ENCODE results near the gene GPR107.
A peak's percentile ranks its signal among the peaks of the same experiment; 100 is the strongest.
"Not testable (repeated sequence)": the region's sequence is repeated elsewhere in the genome, so short reads cannot be mapped to it uniquely, and the experiment has no call there.

Gene GPR107

GRCh38 chr9:130053504-130054324 is at the start of gene GPR107:
Gene GPR107 (plus strand): TSS chr9:130053906. CDS start chr9:130053933, 27 bp downstream.
- TF ChIP-seq SUZ12 (IDR thresholded peaks at IDR 0.05; ENCODE audit: extremely low read depth, insufficient read depth, insufficient read length) (no peak), YY1 (IDR thresholded peaks at IDR 0.05; ENCODE audit: insufficient read depth, insufficient read length) (peak; percentile 85)
- no peaks in the 10 kb centered on the region for H3K27me3 ChIP-seq (ENCODE audit: insufficient read depth, insufficient read length)
- peaks cover 12% of the 10 kb centered on the region for H3K36me3 ChIP-seq (ENCODE audit: insufficient read depth, insufficient read length, low read length)
- DNase-seq (ENCODE audit: low read depth, low spot score) = peak; percentile 48
- no peaks in the 10 kb centered on the region for H3K4me1 ChIP-seq (ENCODE audit: insufficient read depth, insufficient read length)
- H3K9me3 ChIP-seq (ENCODE audit: insufficient read depth, low read length) = no peaks in the 10 kb centered on the region
- H3K4me3 ChIP-seq (ENCODE audit: insufficient read length, low read depth) = peak within 1 kb of the TSS; percentile 73
- peak within 1 kb of the TSS; percentile 93 for H3K9ac ChIP-seq (ENCODE audit: insufficient read length, low read depth)

GRCh38 chr9:130003943-130004552 is 49.7 kb upstream of the GPR107 start:
- H3K9ac ChIP-seq (ENCODE audit: insufficient read length, low read depth) = no peak overlapping the region
- no peak for TF ChIP-seq SUZ12 (IDR thresholded peaks at IDR 0.05; ENCODE audit: extremely low read depth, insufficient read depth, insufficient read length)
- TF ChIP-seq ZNF274 (IDR thresholded peaks at IDR 0.05; ENCODE audit: low read depth, low read length) = no peak
- no peak for TF ChIP-seq YY1 (IDR thresholded peaks at IDR 0.05; ENCODE audit: insufficient read depth, insufficient read length)
- peaks cover 2% of the 10 kb centered on the region for H3K4me1 ChIP-seq (ENCODE audit: insufficient read depth, insufficient read length)
- DNase-seq (ENCODE audit: low read depth, low spot score) = no peak
- H3K27me3 ChIP-seq (ENCODE audit: insufficient read depth, insufficient read length) = no peaks in the 10 kb centered on the region
- H3K4me3 ChIP-seq (ENCODE audit: insufficient read length, low read depth) = no peak overlapping the region
- H3K36me3 ChIP-seq (ENCODE audit: insufficient read depth, insufficient read length, low read length) = peaks cover 5% of the 10 kb centered on the region
- no peaks in the 10 kb centered on the region for H3K9me3 ChIP-seq (ENCODE audit: insufficient read depth, low read length)

GRCh38 chr9:130006952-130007351 is 46.8 kb upstream of the GPR107 start:
- DNase-seq (ENCODE audit: low read depth, low spot score); H3K4me1 ChIP-seq (ENCODE audit: insufficient read depth, insufficient read length); H3K27me3 ChIP-seq (ENCODE audit: insufficient read depth, insufficient read length); H3K9ac ChIP-seq (ENCODE audit: insufficient read length, low read depth); H3K36me3 ChIP-seq (ENCODE audit: insufficient read depth, insufficient read length, low read length); H3K4me3 ChIP-seq (ENCODE audit: insufficient read length, low read depth); H3K9me3 ChIP-seq (ENCODE audit: insufficient read depth, low read length): not testable (repeated sequence)

GRCh38 chr9:130008538-130008937 is 45.2 kb upstream of the GPR107 start:
- H3K9me3 ChIP-seq (ENCODE audit: insufficient read depth, low read length) = peaks cover 5% of the 10 kb centered on the region; the same call in 1 of the 2 replicates
- TF ChIP-seq SUZ12 (IDR thresholded peaks at IDR 0.05; ENCODE audit: extremely low read depth, insufficient read depth, insufficient read length) (no peak), ZNF274 (IDR thresholded peaks at IDR 0.05; ENCODE audit: low read depth, low read length) (no peak), YY1 (IDR thresholded peaks at IDR 0.05; ENCODE audit: insufficient read depth, insufficient read length) (no peak)
- H3K36me3 ChIP-seq (ENCODE audit: insufficient read depth, insufficient read length, low read length) = no peaks in the 10 kb centered on the region
- H3K27me3 ChIP-seq (ENCODE audit: insufficient read depth, insufficient read length) = no peaks in the 10 kb centered on the region
- no peak for DNase-seq (ENCODE audit: low read depth, low spot score)
- no peak overlapping the region for H3K4me3 ChIP-seq (ENCODE audit: insufficient read length, low read depth)
- no peaks in the 10 kb centered on the region for H3K4me1 ChIP-seq (ENCODE audit: insufficient read depth, insufficient read length)
- no peak overlapping the region for H3K9ac ChIP-seq (ENCODE audit: insufficient read length, low read depth)

GRCh38 chr9:130009546-130009945 is 44.2 kb upstream of the GPR107 start:
- H3K9ac ChIP-seq (ENCODE audit: insufficient read length, low read depth); H3K27me3 ChIP-seq (ENCODE audit: insufficient read depth, insufficient read length): not testable (repeated sequence)

DNA sequence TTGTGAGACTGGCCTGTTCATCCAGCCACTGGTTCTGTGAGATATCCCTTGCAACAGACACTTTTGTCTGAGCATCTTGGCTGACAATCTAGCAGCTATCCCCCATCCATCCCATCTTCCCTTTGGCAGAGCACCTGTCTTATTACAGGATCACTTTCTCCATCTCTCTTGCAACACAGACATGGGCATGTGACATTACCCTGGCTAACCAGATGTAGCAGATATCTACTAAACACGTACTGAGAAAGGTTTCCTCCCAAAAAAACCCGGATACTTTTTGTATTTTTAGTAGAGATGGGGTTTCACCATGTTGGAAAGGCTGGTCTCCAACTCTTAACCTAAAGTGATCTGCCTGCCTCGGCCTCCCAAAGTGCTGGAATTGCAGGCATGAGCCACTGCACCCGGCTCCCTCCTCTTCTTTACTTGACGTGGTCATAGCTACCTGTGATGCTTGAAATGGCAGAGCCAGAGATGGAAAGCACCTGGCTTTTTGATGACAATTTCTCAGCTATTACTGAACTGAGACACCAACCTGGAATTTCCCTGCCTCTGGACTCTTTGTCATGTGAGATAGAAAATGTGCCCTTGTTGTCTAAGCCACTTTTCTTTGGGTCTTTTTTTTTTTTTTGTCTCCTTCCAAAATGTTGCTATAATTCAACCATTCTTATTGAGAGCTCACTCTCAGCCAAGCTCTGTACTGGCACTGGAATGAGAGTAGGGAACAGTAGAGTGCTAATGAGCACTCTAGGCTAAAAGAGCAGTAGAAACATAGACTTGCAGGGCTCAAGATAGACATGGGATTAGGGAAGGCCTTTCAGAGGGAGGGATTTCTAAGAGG is 43.3 kb upstream of the GPR107 start:
- DNase-seq (ENCODE audit: low read depth, low spot score) = no peak
- H3K9ac ChIP-seq (ENCODE audit: insufficient read length, low read depth) = no peak overlapping the region
- TF ChIP-seq SUZ12 (IDR thresholded peaks at IDR 0.05; ENCODE audit: extremely low read depth, insufficient read depth, insufficient read length) = no peak
- TF ChIP-seq ZNF274 (IDR thresholded peaks at IDR 0.05; ENCODE audit: low read depth, low read length) = no peak
- no peak for TF ChIP-seq YY1 (IDR thresholded peaks at IDR 0.05; ENCODE audit: insufficient read depth, insufficient read length)
- no peaks in the 10 kb centered on the region for H3K36me3 ChIP-seq (ENCODE audit: insufficient read depth, insufficient read length, low read length)
- no peak overlapping the region for H3K4me3 ChIP-seq (ENCODE audit: insufficient read length, low read depth)
- no peaks in the 10 kb centered on the region for H3K4me1 ChIP-seq (ENCODE audit: insufficient read depth, insufficient read length)
- peaks cover 5% of the 10 kb centered on the region; the same call in 1 of the 2 replicates for H3K9me3 ChIP-seq (ENCODE audit: insufficient read depth, low read length)
- no peaks in the 10 kb centered on the region for H3K27me3 ChIP-seq (ENCODE audit: insufficient read depth, insufficient read length)

More at GRCh38 chr9:130009546-130009945, 44.2 kb upstream of the GPR107 start:
- H3K9me3 ChIP-seq (ENCODE audit: insufficient read depth, low read length); H3K36me3 ChIP-seq (ENCODE audit: insufficient read depth, insufficient read length, low read length); H3K4me1 ChIP-seq (ENCODE audit: insufficient read depth, insufficient read length); DNase-seq (ENCODE audit: low read depth, low spot score); H3K4me3 ChIP-seq (ENCODE audit: insufficient read length, low read depth): not testable (repeated sequence)

- Histone ChIP-seq H3K4me1 (ENCODE audit: insufficient read depth, insufficient read length) (no peaks in the 10 kb centered on the region), H3K9ac (ENCODE audit: insufficient read length, low read depth) (no peak overlapping the region)
These were observed 40.4 kb upstream of the GPR107 start for GRCh38 chr9:130013326-130013725.

More at GRCh38 chr9:130013326-130013725, 40.4 kb upstream of the GPR107 start:
- no peak for DNase-seq (ENCODE audit: low read depth, low spot score)
- H3K4me3 ChIP-seq (ENCODE audit: insufficient read length, low read depth) = no peak overlapping the region
- no peaks in the 10 kb centered on the region for H3K27me3 ChIP-seq (ENCODE audit: insufficient read depth, insufficient read length)
- peaks cover 12% of the 10 kb centered on the region for H3K9me3 ChIP-seq (ENCODE audit: insufficient read depth, low read length)
- peaks cover 4% of the 10 kb centered on the region for H3K36me3 ChIP-seq (ENCODE audit: insufficient read depth, insufficient read length, low read length)
- TF ChIP-seq YY1 (IDR thresholded peaks at IDR 0.05; ENCODE audit: insufficient read depth, insufficient read length) (no peak), ZNF274 (IDR thresholded peaks at IDR 0.05; ENCODE audit: low read depth, low read length) (no peak), SUZ12 (IDR thresholded peaks at IDR 0.05; ENCODE audit: extremely low read depth, insufficient read depth, insufficient read length) (no peak)

Data from NT2/D1 (cell line).